OCI-LY3 (cell line): Measurements from ENCODE around the gene ADGRA3.

Source experiments
- H2AFZ ChIP-seq: fragments of 200-600, 300-600 bp; shearing (Covaris generic); 2 replicates; pipeline ENCODE4 v1.6.0; 2014; ENCODE audit warnings: antibody characterized with exemption, low read depth, low read length
- H3K27ac ChIP-seq: fragments of 200-600, 300-600 bp; sonication (generic); 2 replicates; pipeline ENCODE4 v1.5.1; 2014; ENCODE audit warnings: mild to moderate bottlenecking, low read length, moderate library complexity, mixed read lengths
- H3K27me3 ChIP-seq: fragments of 200-600, 300-600 bp; sonication (generic); 2 replicates; pipeline ENCODE4 v1.6.1; 2014; ENCODE audit warnings: low read depth, low read length, mixed read lengths
- H3K36me3 ChIP-seq: fragments of 200-600, 300-600 bp; sonication (generic); replicated peaks from 2 replicates; pipeline ENCODE3; 2014; ENCODE audit warnings: low read depth, low read length, mixed read lengths
- H3K4me1 ChIP-seq: fragments of 300-600, 200-600 bp; sonication (generic); 2 replicates; pipeline ENCODE4 v1.6.1; 2014; ENCODE audit warnings: low read length, mixed read lengths
- H3K4me2 ChIP-seq: fragments of 200-600, 300-600 bp; sonication (generic); 2 replicates; pipeline ENCODE4 v1.6.1; 2014; ENCODE audit warnings: low read length, mixed read lengths
- H3K4me3 ChIP-seq: fragments of 300-600, 200-600 bp; sonication (generic); 2 replicates; pipeline ENCODE4 v1.5.1; 2014; ENCODE audit warnings: antibody characterized with exemption, mild to moderate bottlenecking, low read length, moderate library complexity
- H3K79me2 ChIP-seq: fragments of 300-600, 200-600 bp; shearing (Covaris generic); 2 replicates; pipeline ENCODE4 v1.6.1; 2014; ENCODE audit warnings: mild to moderate bottlenecking, low read length, mixed read lengths
- H3K9ac ChIP-seq: fragments of 300-600, 200-600 bp; shearing (Covaris generic); 2 replicates; pipeline ENCODE4 v1.6.0; 2014; ENCODE audit warnings: mild to moderate bottlenecking, low read length, moderate library complexity
- H3K9me3 ChIP-seq: fragments of 200-600, 300-600 bp; shearing (Covaris generic); 2 replicates; pipeline ENCODE4 v1.6.1; 2014; ENCODE audit warnings: low read length, mixed read lengths; ENCODE audit not compliant: insufficient read depth
- H4K20me1 ChIP-seq: fragments of 200-600, 300-600 bp; sonication (generic); 2 replicates; pipeline ENCODE4 v1.6.1; 2016; ENCODE audit warnings: low read length, mixed read lengths; ENCODE audit not compliant: insufficient read depth
- EZH2phosphoT487 ChIP-seq: fragments of 200-600 bp; shearing (Covaris generic); IDR thresholded peaks from 2 replicates; pipeline ENCODE4 v1.6.1; 2018; ENCODE audit warnings: antibody characterized with exemption, mixed run types, low read depth
- TF ChIP-seq, protein P1 (sequence below): fragments of 200-600, 300-600 bp; sonication (generic); IDR thresholded peaks from 2 replicates; pipeline ENCODE4 v1.5.1; 2014; ENCODE audit warnings: antibody characterized with exemption, low read length, low read depth

ADGRA3 gene

GRCh38 chr4:22552812-22553211, 36.9 kb upstream of the ADGRA3 start:
- Histone ChIP-seq H4K20me1 (no peaks in the 10 kb centered on the region), H3K9me3 (no peaks in the 10 kb centered on the region), H3K27me3 (no peaks in the 10 kb centered on the region), H3K79me2 (no peaks in the 10 kb centered on the region), H3K27ac (no peak overlapping the region), H3K9ac (no peak overlapping the region), H3K4me2 (no peak overlapping the region), H3K36me3 (no peaks in the 10 kb centered on the region), H2AFZ (peak overlapping the region; percentile 40; the same call in 1 of the 2 replicates), H3K4me3 (no peak overlapping the region), H3K4me1 (no peaks in the 10 kb centered on the region)
- TF ChIP-seq EZH2phosphoT487 = no peak
- TF ChIP-seq, protein P1, sequence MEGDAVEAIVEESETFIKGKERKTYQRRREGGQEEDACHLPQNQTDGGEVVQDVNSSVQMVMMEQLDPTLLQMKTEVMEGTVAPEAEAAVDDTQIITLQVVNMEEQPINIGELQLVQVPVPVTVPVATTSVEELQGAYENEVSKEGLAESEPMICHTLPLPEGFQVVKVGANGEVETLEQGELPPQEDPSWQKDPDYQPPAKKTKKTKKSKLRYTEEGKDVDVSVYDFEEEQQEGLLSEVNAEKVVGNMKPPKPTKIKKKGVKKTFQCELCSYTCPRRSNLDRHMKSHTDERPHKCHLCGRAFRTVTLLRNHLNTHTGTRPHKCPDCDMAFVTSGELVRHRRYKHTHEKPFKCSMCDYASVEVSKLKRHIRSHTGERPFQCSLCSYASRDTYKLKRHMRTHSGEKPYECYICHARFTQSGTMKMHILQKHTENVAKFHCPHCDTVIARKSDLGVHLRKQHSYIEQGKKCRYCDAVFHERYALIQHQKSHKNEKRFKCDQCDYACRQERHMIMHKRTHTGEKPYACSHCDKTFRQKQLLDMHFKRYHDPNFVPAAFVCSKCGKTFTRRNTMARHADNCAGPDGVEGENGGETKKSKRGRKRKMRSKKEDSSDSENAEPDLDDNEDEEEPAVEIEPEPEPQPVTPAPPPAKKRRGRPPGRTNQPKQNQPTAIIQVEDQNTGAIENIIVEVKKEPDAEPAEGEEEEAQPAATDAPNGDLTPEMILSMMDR = no peak

GRCh38 chr4:22551550-22551949, 35.7 kb upstream of the ADGRA3 start:
- no peak for TF ChIP-seq EZH2phosphoT487
- TF ChIP-seq, protein P1 = no peak
- Histone ChIP-seq H3K9me3 (no peaks in the 10 kb centered on the region), H3K4me3 (no peak overlapping the region), H3K27me3 (no peaks in the 10 kb centered on the region), H3K4me1 (no peaks in the 10 kb centered on the region), H3K4me2 (no peak overlapping the region), H3K36me3 (no peaks in the 10 kb centered on the region), H2AFZ (no peak overlapping the region), H3K79me2 (no peaks in the 10 kb centered on the region), H4K20me1 (no peaks in the 10 kb centered on the region), H3K9ac (no peak overlapping the region), H3K27ac (no peak overlapping the region)

GRCh38 chr4:22546299-22546698, 30.4 kb upstream of the ADGRA3 start:
- Histone ChIP-seq H3K9ac (no peak overlapping the region), H3K79me2 (no peaks in the 10 kb centered on the region)
- no peak for TF ChIP-seq EZH2phosphoT487
- TF ChIP-seq, protein P1 = no peak

GRCh38 chr4:22539251-22539650, 23.4 kb upstream of the ADGRA3 start:
- Histone ChIP-seq H3K9ac (no peak overlapping the region), H3K9me3 (peaks cover 12% of the 10 kb centered on the region; the same call in 1 of the 2 replicates), H2AFZ (no peak overlapping the region), H3K27ac (no peak overlapping the region), H3K4me2 (no peak overlapping the region), H4K20me1 (no peaks in the 10 kb centered on the region), H3K4me1 (no peaks in the 10 kb centered on the region), H3K79me2 (no peaks in the 10 kb centered on the region), H3K4me3 (no peak overlapping the region), H3K36me3 (no peaks in the 10 kb centered on the region), H3K27me3 (no peaks in the 10 kb centered on the region)
- TF ChIP-seq, protein P1 = no peak
- TF ChIP-seq EZH2phosphoT487 = no peak

More at GRCh38 chr4:22546299-22546698, 30.4 kb upstream of the ADGRA3 start:
- Histone ChIP-seq H3K4me1 (no peaks in the 10 kb centered on the region), H3K4me2 (no peak overlapping the region), H4K20me1 (no peaks in the 10 kb centered on the region), H3K4me3 (no peak overlapping the region), H3K9me3 (peaks cover 3% of the 10 kb centered on the region), H2AFZ (no peak overlapping the region), H3K27ac (no peak overlapping the region), H3K27me3 (no peaks in the 10 kb centered on the region), H3K36me3 (no peaks in the 10 kb centered on the region)
